ENCODE data around the gene RPP21.
A peak's percentile ranks its signal among the peaks of the same experiment; 100 is the strongest.

RPP21 gene

GRCh38 chr6:30344868-30345671 is at the start of gene RPP21:
RPP21 (plus strand) TSS chr6:30345156; CDS start chr6:30345172, 16 bp downstream.
- DNase-seq, result peak; percentile 90

GRCh38 chr6:30295837-30296236 is 49.1 kb upstream of the RPP21 start:
- no peak for DNase-seq

DNA sequence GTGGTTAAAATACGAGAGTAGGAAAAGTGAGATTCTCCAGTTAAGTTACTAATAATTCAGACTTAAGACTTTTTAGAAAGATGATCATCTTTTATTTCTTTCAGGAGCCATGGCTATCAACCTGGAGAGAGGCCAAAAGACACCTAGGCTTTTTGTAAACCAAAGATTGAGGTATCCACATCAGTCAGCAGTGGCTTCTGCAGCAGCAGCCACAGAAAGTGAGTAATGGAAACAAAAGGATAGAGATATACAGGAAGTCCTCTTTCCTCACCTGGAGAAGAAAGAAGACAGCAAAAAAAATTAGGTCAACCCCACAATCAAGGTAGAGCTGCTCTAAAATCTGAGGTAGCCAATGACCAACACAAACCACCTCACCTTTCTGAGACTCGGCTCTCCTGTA is 41.0 kb upstream of the RPP21 start:
- no peak for DNase-seq

GRCh38 chr6:30311101-30311500 is 33.9 kb upstream of the RPP21 start:
- no peak for DNase-seq

GRCh38 chr6:30311671-30312070 is 33.3 kb upstream of the RPP21 start:
- DNase-seq, result no peak

- DNase-seq, result no peak
Measured at GRCh38 chr6:30312266-30312665, 32.7 kb upstream of the RPP21 start.

- no peak for DNase-seq
Measured at GRCh38 chr6:30312676-30313321, 32.2 kb upstream of the RPP21 start.

- DNase-seq, result no peak
Measured at GRCh38 chr6:30315156-30315555, 29.8 kb upstream of the RPP21 start.

DNA sequence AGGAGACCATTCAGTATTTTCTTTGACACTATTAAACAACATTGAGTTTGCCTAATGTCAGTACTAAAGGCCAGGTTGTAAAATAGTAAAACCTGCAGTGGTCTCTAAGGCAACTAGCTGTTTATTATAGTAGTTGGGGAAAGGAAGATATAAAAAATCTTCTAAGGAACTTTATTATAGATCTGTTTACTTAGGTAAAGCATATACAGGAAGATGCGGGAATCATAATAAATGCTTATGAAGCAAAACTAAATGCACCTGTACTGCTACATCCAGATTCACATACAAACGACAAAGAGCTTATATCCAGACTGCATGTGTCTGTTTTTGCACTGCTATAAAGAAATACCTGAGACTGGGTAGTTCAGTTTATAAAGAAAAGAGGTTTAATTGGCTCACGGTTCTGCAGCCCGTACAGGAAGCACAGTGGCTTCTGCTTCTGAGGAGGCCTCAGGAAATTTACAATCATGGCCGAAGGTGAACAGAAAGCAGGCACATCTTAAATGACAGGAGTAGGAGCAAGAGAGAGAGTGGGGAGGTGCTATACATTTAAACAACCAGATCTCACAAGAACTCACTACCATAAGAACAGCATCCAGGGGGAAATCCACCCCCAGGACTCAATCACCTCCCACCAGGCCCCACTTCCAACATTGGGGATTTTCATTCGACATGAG is 26.9 kb upstream of the RPP21 start:
- DNase-seq, result no peak

DNA sequence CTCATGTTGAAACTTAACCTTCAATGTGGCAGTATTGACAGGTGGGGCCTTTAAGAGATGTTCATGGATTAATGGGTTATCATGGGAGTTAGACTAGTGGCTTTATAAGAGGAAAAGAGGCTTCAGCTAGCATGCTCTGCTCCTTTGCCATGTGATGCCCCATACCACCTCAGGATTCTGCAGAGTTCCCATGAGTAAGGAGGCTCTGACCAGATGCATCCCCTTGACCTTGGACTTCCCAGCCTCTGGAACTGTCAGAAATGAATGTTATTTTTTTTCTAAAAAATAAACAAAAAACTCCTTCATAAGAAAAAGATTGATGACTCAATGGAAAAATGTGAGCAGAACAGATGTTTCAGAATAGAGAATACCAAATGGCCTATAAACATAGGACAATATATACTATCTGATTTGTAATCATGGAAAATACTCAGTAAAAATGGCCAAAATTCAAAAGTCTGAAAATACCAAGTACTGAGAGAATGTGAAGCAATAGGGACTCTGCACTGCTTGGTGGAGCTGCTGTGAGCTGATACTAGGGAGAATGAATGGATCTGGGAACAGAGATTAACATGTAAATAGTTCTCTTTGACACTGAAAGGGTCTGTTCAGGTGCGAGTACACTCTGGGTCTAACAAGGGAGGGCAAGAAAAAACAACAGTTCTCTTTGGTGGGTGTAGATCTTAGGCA is 25.7 kb upstream of the RPP21 start:
- DNase-seq, result no peak

DNA sequence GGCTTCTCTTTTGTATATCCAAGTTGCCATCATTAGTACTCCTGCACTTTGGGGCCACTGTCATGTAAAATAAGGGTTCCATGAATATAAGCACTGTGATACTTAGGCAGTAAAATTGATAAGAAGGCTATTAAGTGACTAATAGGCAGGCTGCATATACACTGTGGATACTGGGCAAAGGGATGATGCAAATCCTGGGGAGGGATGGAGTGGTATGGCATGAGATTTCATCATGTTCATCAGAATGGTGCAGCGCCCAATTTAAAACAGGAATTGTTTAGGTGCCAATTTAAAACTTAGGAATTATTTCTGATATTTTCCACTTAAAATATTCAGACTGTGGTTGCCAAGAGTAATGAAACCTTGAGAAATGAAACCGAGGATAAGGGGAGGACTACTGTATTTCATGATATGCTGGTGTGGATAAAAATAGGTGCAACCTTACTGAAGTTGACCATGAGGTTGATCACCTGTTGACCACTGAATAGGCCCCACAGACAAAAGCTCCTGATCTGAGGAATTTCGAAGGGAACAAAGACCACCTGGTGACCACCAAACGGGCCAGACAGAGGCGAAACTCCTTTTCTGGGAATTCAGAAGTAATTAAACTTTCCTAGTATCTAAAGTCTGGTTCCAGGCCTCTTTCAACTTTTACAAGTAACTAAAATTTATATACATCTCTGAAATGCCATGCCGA is 23.1 kb upstream of the RPP21 start:
- DNase-seq, result no peak

DNA sequence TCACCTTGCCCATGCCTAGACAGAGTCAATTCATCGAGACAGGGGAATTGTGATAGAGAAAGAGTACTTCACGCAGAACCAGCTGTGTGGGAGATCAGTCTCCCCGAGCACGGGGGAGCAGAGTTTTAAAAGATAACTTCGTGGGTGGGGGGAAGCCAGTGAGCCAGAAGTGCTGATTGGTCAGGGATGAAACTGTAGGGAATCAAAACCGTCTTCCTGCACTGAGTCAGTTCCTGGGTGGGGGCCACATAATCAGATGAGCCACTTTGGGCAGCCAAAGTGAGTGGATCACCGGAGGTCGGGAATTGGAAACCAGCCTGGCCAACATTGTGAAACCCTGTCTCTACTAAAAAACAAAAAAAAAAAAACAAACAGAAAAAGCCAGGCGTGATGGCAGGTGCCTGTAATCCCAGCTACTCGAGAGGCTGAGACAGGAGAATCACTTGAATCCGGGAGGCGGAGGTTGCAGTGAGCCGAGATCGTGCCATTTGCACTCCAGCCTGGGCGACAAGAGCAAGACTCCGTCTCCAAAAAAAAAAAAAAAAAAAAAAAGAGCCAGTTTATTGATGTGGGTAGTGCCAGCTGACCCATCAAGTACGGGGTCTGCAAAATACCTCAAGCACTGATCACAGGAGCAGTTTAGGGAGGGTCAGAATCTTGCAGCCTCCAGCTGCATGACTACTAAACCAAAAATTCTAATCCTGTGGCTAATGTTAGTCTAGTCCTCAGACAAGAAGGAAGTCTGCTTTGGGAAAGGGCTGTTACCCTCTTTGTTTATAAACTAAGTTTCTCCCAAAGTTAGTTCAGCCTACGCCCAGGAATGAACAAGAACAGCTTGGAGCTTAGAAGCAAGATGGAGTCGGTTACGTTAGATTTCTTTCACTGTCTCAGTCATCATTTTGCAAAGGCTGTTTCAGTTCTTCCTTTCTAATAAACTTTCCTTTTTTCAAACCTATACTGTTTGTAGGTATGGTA is 22.1 kb upstream of the RPP21 start:
- DNase-seq, result peak; percentile 34

DNA sequence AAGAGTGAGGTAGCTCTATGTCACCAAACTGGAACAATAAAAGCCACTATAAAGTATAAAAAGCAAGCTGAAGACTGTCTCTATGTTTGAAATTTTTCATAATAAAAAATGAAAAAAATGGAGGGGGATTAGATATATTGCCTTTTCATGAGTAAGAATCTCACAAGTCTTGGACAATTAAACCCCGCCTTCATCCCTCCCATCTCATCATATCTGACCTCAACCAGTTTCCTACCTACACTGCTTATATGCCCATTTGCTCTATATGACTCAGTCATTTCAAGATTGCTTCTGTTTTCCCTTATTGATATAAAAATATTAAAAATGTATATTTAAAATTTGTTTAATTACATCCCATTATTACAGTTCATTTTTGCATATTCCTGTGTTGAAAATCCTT is 21.1 kb upstream of the RPP21 start:
- no peak for DNase-seq

DNA sequence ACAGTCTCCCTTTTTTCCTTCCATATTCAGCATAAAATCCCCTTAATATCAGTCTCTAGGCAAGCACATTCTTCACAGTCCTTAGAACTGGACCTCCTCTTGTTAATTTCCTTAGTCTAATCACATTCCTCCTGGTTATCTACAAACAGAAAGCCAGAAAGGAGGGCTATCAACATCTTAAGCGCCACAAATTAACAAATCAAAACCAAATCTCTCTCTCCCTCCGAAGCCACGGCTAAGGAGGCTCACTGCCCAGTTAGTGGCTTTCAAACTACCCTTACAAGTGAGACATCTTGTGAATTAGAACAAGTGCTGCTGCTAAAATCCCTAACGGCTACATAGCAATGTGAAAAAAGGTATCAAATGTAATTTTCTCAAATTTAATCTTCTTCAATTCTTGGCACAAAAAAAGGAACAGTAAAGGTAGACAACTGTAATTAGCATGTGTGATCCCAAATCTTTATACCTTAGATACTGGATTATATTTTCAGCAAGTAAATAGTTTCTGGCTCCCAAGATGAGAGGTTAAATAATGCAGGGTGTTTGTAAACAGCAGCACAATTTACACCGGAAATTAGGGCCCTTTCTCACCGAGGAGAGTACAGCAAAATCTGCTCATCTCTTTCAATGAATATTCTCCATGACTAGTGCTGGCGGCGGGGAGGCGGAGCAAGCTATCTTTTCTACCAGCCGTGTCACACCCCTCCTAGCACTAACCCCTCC is 19.6 kb upstream of the RPP21 start:
- DNase-seq, result peak; percentile 83

- DNase-seq, result peak; percentile 73
Measured at GRCh38 chr6:30325873-30326525, 19.0 kb upstream of the RPP21 start.

- DNase-seq, result peak; percentile 90
Measured at GRCh38 chr6:30326526-30327231, 18.3 kb upstream of the RPP21 start, which contains the start of gene TRIM39. TRIM39 (plus strand) TSS chr6:30326927; CDS start chr6:30329318, 2,391 bp downstream.

- DNase-seq, result no peak
Measured at GRCh38 chr6:30327232-30327746, 17.7 kb upstream of the RPP21 start.

- DNase-seq, result no peak
Measured at GRCh38 chr6:30328397-30328796, 16.6 kb upstream of the RPP21 start.

GRCh38 chr6:30329331-30329730 is 15.6 kb upstream of the RPP21 start:
- DNase-seq, result no peak

Measured in stimulated activated CD4-positive, alpha-beta T cell treated with anti-CD3 and anti-CD28 coated beads, Interleukin-4, amount 100 ng/mL, for 1 hour (primary cell).